Measurements from ENCODE around the gene TIE1. TPM values are rescaled to one million over a fixed set of nuclear protein-coding genes. Genes with fewer than 3 reads are reported as not detected.
A peak's percentile ranks its signal among the peaks of the same experiment; 100 is the strongest.

Gene TIE1
- total RNA-seq, 4 donors from 2014 or later = 30.6 to 65.1 (median 47.7) TPM

DNA sequence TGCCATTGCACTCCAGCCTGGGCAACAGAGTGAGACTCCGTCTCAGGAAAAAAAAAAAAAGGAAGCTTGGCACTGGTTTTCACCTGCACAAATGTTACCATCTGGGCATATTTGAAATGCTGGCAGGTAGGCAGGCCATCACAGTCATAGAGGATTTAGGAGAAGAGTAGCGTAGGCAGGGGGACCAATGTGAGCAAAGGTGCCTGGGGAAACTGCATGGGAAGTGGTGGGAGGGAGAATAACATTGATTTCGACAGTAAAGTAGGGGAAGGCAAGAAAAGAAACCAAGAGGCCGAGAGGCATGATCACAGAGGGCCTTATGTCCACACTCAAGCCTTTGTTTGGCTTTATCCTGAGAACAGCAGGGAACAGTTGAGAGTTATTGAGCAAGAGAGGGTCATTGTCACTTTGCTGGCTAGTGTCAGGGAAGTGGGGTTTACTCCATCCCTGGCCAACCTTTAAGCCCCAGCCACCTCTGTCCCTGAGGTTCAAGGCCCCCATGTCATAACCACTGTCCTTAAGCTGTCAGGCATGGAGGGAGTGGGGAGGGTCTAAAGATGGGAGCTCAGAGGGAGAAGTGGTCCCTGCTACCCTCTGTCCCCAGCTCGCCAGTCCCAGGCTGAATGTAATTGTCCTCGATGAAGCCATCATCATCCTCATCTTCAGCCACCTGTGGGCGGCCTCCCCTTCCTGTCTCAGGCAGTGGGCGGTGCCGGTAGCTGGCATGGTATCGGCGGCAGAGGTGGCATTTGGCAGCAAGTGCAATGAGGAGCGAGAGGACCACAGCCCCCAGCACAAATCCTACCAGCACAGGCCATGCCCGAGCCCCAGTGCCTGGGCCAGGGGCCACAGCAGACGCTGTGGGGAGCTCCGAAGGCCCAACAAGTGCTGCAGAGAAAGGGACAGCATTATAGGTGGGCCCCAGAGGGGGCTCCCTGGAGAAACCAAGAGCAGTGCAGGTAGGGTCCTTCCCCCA is 18.3 kb upstream of the TIE1 start:
- TF ChIP-seq POLR2A (IDR thresholded peaks at IDR 0.05) = no peak
- TF ChIP-seq, protein P1, sequence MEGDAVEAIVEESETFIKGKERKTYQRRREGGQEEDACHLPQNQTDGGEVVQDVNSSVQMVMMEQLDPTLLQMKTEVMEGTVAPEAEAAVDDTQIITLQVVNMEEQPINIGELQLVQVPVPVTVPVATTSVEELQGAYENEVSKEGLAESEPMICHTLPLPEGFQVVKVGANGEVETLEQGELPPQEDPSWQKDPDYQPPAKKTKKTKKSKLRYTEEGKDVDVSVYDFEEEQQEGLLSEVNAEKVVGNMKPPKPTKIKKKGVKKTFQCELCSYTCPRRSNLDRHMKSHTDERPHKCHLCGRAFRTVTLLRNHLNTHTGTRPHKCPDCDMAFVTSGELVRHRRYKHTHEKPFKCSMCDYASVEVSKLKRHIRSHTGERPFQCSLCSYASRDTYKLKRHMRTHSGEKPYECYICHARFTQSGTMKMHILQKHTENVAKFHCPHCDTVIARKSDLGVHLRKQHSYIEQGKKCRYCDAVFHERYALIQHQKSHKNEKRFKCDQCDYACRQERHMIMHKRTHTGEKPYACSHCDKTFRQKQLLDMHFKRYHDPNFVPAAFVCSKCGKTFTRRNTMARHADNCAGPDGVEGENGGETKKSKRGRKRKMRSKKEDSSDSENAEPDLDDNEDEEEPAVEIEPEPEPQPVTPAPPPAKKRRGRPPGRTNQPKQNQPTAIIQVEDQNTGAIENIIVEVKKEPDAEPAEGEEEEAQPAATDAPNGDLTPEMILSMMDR (IDR thresholded peaks at IDR 0.05) = no peak
- H3K36me3 ChIP-seq = no peaks in the 10 kb centered on the region
- H3K9me3 ChIP-seq = no peaks in the 10 kb centered on the region
- no peak for DNase-seq
- peak overlapping the region in 2 of 3 donors; percentile 79 to 91 for H3K27ac ChIP-seq
- H3K4me3 ChIP-seq (replicated peaks in 1 of 3) = no peak overlapping the region
- intact Hi-C loops (cut with DNase I) = no loop called here
- H3K4me1 ChIP-seq = peaks cover 13 to 19% of the 10 kb centered on the region in 2 donors
- 83 to 86% methylated on average over 6 to 13 of the region's 15 CpGs for WGBS, 2 donors
- no peaks in the 10 kb centered on the region for H3K27me3 ChIP-seq

DNA sequence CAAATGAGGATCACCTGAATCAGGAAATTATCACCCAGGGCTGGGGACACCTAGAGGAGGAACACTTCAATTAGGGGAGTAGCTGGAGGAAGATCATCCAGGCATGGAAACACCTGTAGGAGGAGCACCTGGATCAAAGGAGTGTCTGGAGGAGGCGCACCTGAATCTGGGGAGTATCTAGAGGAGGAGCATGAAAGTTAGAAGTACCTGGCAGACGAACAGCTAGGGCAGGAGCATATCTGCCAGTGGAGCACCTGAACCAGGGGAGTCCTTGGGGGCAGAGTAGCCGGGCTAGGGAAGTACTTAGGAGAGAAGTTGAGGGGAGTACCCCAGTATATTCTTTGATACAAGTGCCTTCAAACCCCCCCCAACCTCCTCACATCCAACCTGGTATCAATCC is 16.7 kb upstream of the TIE1 start:
- Histone ChIP-seq H3K27me3 (no peaks in the 10 kb centered on the region), H3K4me1 (peaks cover 13 to 19% of the 10 kb centered on the region in 2 donors), H3K9me3 (no peaks in the 10 kb centered on the region), H3K36me3 (no peaks in the 10 kb centered on the region), H3K27ac (peak overlapping the region; percentile 40 to 91 (median 79)), H3K4me3 (replicated peaks in 1 of 3) (peak overlapping the region in 1 of 3 donors; percentile 40)
- no peak for TF ChIP-seq POLR2A (IDR thresholded peaks at IDR 0.05)
- TF ChIP-seq, protein P1 (IDR thresholded peaks at IDR 0.05) = peak in 2 of 6 experiments; percentile 14 to 24
- 77 to 85% methylated on average over 3 of the region's 3 CpGs for WGBS, 2 donors
- DNase-seq = no peak
- intact Hi-C loops (cut with DNase I) = no loop called here

DNA sequence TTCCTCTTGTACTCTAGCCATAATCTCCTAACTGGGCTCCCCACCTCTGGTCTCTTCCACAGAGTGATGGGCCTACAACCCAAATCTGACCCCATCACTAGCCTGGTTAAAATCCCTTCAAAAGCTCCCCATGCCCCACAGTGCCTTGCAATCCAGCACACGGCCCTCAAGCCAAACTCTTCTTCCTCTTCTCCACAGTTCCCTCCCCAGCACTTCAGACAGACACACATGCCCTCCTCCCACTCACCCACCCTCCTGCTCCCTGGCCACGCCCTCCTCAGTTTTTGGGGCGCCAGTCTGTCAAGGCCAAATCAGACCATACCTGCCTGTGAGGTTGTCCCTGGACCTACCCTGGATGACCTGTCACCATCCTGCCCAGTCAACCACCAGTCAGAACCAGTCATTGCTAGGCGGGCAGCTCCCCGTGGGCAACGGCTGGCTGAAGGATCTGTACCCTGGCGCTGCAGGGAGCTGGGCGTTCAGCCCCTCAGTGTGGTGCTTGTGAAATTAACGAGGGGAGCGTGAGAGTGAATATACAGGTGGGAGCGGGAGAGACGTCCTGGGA is 16.2 kb upstream of the TIE1 start:
- Histone ChIP-seq H3K4me1 (peaks cover 13 to 19% of the 10 kb centered on the region in 2 donors), H3K4me3 (replicated peaks in 1 of 3) (peak overlapping the region in 2 of 3 donors; percentile 35 to 40)
- DNase-seq = peak; percentile 60 to 63

DNA sequence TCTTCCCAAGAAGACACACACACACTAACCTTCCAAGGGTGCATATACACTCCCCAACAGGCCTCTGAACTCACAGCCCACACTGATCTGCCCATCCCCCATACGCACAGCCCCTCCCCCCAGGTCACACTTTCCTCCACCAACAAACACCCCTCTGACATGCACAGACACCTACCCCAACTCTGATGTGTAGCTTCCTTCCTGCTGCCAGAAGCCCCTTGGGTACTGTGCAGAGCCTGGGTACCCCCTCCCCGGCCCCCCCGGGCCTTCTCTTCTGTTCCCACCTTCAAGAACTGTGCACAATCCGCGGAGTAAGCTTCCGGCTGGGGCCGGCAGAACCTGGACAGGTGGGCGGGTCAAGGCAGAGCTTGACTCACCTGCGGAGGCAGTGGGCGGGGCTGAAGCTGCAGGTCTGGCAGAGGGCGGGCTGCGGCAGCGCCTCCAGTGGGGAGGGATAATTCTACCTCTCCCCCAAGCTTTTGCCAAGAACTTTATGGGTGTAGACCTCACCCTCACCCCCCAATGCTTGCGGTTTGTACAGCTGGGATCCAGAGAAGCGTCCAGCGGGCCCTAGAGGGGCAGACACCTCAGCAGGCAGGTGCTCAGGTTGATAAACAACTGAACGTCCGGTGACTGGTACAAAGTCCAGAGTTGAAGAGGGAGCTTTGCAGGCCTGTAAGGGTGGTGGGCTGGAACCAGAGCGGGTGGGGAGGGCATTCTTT is 15.4 kb upstream of the TIE1 start, which contains the start of gene C1orf210:
Gene C1orf210 (minus strand): TSS at position 313 of the 722 bp plus-strand sequence. CDS start 2,311 bp downstream, outside the sequence.
- peak; percentile 98 for DNase-seq
- TF ChIP-seq POLR2A (IDR thresholded peaks at IDR 0.05) = peak in 1 of 2 donors; percentile 93
- TF ChIP-seq, protein P1 (IDR thresholded peaks at IDR 0.05) = peak in 4 of 6 experiments; percentile 43 to 61 (median 51)
- 17 to 23% methylated on average over 19 of the region's 19 CpGs for WGBS, 2 donors
- peaks cover 13 to 23% of the 10 kb centered on the region in 2 donors for H3K4me1 ChIP-seq
- peak within 1 kb of the TSS; percentile 40 to 91 (median 79) for H3K27ac ChIP-seq
- no peaks in the 10 kb centered on the region for H3K9me3 ChIP-seq
- H3K4me3 ChIP-seq (replicated peaks in 1 of 3) = peak within 1 kb of the TSS in 2 of 3 donors; percentile 35 to 40
- intact Hi-C loops (cut with DNase I) = no loop called here
- H3K36me3 ChIP-seq = no peaks in the 10 kb centered on the region
- H3K27me3 ChIP-seq = no peaks in the 10 kb centered on the region

More for the DNA sequence above, 16.2 kb upstream of the TIE1 start:
- intact Hi-C loops (cut with DNase I) = no loop called here
- Histone ChIP-seq H3K9me3 (no peaks in the 10 kb centered on the region), H3K27ac (peak overlapping the region; percentile 40 to 91 (median 79)), H3K36me3 (no peaks in the 10 kb centered on the region), H3K27me3 (no peaks in the 10 kb centered on the region)
- WGBS, 2 donors = 40 to 54% methylated on average over 12 of the region's 12 CpGs
- TF ChIP-seq, protein P1 (IDR thresholded peaks at IDR 0.05) = no peak
- TF ChIP-seq POLR2A (IDR thresholded peaks at IDR 0.05) = no peak
